Measurements from ENCODE around the gene ANKHD1.

ANKHD1 gene

DNA sequence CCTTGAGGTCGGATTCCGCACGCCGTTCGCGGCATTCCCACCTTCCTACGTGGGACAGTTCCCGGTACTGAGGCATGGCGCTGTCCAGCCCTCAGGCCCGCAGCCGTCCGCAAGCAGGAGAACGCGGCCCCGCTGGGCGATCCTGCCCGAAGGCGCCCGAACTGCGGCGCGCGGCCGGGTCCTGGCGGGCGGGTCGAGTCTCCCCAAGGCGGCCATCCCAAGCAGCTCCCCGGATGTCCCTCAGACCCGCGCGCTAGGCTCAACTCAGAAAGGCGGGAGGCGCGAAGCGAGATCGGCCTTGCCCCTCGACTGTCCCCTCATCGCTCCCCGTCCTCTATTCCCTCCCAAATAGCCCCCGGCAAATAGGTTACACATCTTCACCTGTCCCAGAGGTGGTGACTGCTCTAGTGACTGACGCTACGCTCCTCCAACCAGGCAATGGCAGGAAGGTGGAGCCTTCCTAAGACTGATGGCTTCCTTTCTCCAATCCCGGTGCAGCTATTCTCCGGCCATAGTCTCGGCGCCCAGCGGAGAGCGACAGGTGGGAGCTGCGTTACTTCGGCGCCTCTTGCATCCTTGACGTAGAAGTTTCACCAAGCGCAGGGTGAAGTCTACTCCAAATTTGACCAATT is 787 bp upstream of the ANKHD1 start:
- TF ChIP-seq, protein P1, sequence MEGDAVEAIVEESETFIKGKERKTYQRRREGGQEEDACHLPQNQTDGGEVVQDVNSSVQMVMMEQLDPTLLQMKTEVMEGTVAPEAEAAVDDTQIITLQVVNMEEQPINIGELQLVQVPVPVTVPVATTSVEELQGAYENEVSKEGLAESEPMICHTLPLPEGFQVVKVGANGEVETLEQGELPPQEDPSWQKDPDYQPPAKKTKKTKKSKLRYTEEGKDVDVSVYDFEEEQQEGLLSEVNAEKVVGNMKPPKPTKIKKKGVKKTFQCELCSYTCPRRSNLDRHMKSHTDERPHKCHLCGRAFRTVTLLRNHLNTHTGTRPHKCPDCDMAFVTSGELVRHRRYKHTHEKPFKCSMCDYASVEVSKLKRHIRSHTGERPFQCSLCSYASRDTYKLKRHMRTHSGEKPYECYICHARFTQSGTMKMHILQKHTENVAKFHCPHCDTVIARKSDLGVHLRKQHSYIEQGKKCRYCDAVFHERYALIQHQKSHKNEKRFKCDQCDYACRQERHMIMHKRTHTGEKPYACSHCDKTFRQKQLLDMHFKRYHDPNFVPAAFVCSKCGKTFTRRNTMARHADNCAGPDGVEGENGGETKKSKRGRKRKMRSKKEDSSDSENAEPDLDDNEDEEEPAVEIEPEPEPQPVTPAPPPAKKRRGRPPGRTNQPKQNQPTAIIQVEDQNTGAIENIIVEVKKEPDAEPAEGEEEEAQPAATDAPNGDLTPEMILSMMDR (IDR thresholded peaks at IDR 0.05) = no peak

- TF ChIP-seq, protein P1 (IDR thresholded peaks at IDR 0.05) = no peak
These were observed 833 bp downstream of the ANKHD1 start for GRCh38 chr5:140402258-140403074.

DNA sequence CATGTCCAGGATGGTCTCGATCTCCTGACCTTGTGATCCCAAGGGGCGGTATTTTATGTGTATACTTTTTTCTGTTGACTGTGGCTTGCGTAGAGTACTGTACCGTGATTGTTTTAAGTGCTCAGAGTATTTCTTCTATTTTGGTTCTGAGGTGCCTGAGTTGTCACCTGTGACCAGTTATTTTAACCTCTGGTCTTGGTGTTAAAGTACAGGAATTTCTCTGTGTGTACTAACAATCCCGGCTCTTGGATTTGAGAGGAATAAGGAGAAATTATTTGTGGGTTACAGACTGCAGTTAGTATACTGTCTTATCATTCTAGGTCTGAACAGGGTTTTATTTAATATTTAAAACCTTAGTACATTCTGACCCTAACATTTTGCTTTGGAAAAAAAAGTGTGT is 2.0 kb downstream of the ANKHD1 start:
- TF ChIP-seq, protein P1 (IDR thresholded peaks at IDR 0.05) = no peak

DNA sequence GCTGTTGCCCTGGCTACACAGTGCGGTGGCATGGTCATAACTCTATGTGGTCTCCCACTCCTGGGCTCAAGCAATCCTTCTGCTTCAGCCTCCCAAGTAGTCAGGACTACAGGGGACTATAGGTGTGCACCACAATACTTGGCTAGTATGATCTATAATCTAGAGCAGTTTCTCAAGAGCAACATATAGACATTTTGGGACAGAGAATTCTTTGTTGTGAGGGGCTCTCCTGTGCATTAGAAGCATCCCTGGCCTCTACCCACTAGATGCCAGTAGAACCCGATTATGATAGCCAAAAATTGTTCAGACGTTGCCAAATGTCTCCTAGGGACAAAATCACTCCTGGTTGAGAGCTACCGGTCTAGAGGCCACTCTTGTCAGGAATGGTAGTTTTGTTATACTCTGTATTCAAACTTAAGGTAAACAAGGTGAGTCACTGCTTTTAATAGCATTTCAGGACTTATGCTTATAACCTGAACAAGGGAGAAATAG is 7.2 kb downstream of the ANKHD1 start:
- TF ChIP-seq, protein P1 (IDR thresholded peaks at IDR 0.05) = peak; percentile 13; the same call in 1 of the 2 replicates

GRCh38 chr5:140413230-140413629 is 11.6 kb downstream of the ANKHD1 start:
- TF ChIP-seq, protein P1 (IDR thresholded peaks at IDR 0.05) = no peak

DNA sequence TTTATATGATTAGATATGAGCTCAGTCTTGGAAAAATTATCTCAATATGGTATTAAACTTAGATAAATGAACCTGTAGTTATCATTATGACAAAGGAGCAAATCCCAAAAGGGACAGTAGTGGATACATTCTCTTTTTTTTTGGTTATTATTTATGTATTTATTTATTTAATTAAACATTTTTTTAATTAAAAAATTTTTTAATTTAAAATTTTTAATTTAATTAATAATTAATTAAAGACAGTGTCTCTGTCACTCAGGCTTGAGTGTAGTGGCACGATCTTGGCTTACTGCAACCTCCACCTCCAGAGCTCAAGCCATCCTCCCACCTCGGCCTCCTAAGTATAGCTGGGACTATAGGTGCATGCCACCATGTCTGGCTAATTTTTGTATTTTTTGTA is 15.6 kb downstream of the ANKHD1 start:
- TF ChIP-seq, protein P1 (IDR thresholded peaks at IDR 0.05) = no peak

DNA sequence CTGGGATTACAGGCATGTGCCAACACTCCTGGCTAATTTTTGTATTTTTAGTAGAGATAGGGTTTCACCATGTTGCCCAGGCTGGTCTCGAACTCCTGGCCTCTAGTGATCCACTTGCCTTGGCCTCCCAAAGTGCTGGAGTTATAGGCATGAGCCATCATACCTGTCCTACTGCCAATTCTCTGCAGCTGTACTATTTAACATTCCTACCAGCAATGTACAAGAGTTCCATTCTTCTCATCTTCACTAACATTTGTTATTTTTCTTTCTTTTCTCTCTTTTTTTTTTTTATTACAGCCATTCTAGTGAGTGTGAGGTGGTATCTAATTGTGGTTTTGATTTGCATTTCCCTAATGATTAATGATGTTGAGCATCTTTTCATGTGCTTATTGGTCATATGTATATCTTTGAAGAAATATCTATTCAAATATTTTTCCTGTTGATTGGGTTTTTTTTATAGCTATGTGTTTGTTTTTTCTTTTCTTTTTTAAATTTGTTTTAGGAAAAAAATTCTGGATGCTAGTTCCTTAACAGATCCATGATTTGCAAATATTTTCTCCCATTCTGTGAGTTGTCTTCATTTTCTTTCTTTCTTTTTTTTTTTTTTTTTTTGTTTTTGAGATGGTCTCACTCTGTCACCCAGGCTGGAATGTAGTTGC is 17.4 kb downstream of the ANKHD1 start:
- TF ChIP-seq, protein P1 (IDR thresholded peaks at IDR 0.05) = no peak

Data from LNCAP (cell line).